ENCODE results near the gene GNAT2. TPM values are rescaled to one million over a fixed set of nuclear protein-coding genes. Genes with fewer than 3 reads are reported as not detected.
"Not testable (repeated sequence)": the region's sequence is repeated elsewhere in the genome, so short reads cannot be mapped to it uniquely, and the experiment has no call there.

GNAT2 gene
- not detected for total RNA-seq

- peak; percentile 50 for ATAC-seq
These were observed at the start of gene GNAT2, which contains the start of gene AMPD2 for GRCh38 chr1:109619576-109620400. Gene GNAT2 (minus strand): TSS chr1:109619616. CDS start chr1:109612870, 6,746 bp downstream. Gene AMPD2 (plus strand): TSS chr1:109619837. CDS start chr1:109621176, 1,339 bp downstream.

GRCh38 chr1:109668123-109668775, 48.8 kb upstream of the GNAT2 start:
- peak; percentile 25 for ATAC-seq

- ATAC-seq = peak; percentile 97
These were observed 48.2 kb upstream of the GNAT2 start, which contains the start of gene GSTM2 for GRCh38 chr1:109667452-109668122. Gene GSTM2 (plus strand): TSS chr1:109668057. CDS start chr1:109668116, 59 bp downstream.

- ATAC-seq = no peak
These were observed 45.3 kb upstream of the GNAT2 start for GRCh38 chr1:109664671-109665070.

- no peak for ATAC-seq
These were observed 42.0 kb upstream of the GNAT2 start for GRCh38 chr1:109661391-109661790.

- ATAC-seq = not testable (repeated sequence)
These were observed 41.2 kb upstream of the GNAT2 start for GRCh38 chr1:109660691-109661026.

GRCh38 chr1:109659997-109660690, 40.7 kb upstream of the GNAT2 start:
- ATAC-seq = no peak

GRCh38 chr1:109659145-109659544, 39.7 kb upstream of the GNAT2 start:
- ATAC-seq = no peak

- no peak for ATAC-seq
These were observed 39.2 kb upstream of the GNAT2 start for GRCh38 chr1:109658533-109659042.

GRCh38 chr1:109657970-109658369, 38.6 kb upstream of the GNAT2 start:
- no peak for ATAC-seq

- no peak for ATAC-seq
These were observed 38.0 kb upstream of the GNAT2 start for GRCh38 chr1:109657395-109657794.

- ATAC-seq = peak; percentile 84
These were observed 36.5 kb upstream of the GNAT2 start, which contains the start of gene GSTM4 for GRCh38 chr1:109655615-109656519. Gene GSTM4 (plus strand): TSS chr1:109656099. CDS start chr1:109656390, 291 bp downstream.

GRCh38 chr1:109654519-109654918, 35.1 kb upstream of the GNAT2 start:
- ATAC-seq = no peak

GRCh38 chr1:109653306-109653705, 33.9 kb upstream of the GNAT2 start:
- no peak for ATAC-seq

- no peak for ATAC-seq
These were observed 33.0 kb upstream of the GNAT2 start for GRCh38 chr1:109652402-109652801.

- no peak for ATAC-seq
These were observed 31.2 kb upstream of the GNAT2 start for GRCh38 chr1:109650609-109651008.

GRCh38 chr1:109649491-109649914, 30.1 kb upstream of the GNAT2 start:
- no peak for ATAC-seq

GRCh38 chr1:109644670-109645069, 25.3 kb upstream of the GNAT2 start:
- ATAC-seq = no peak

- peak; percentile 90 for ATAC-seq
These were observed 24.2 kb upstream of the GNAT2 start for GRCh38 chr1:109643385-109644230.

- ATAC-seq = no peak
These were observed 23.2 kb upstream of the GNAT2 start for GRCh38 chr1:109642626-109643025.

Data from esophagus mucosa (tissue), 1 donor.